GF-D8 (cell line): ENCODE results near the gene SKAP2.

Experiments
- DNase-seq: peaks from one replicate; lab custom pipeline; 2025; lab: John Stamatoyannopoulos, UW

The SKAP2 gene

GRCh38 chr7:26664735-26665416, 199.5 kb downstream of the SKAP2 start:
- DNase-seq: no peak

DNA sequence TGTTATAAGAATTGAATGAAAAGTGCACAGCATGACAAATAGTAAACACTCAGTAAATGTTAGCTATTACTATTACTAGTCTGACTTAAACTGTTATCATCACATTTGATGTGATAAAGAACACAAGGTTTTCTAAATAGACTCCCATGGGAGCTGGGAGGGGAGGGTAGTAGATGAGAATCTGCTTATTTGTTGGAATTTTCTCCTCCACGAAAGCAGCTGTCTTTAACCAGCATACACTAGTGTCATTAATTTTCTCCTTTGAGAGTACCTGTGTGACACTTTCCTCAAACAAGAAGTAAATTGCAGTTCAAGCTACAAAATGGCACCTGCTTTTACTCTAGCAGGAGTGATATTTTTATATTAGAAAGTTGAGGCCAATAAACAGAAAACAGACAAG, 200.1 kb downstream of the SKAP2 start:
- no peak for DNase-seq

GRCh38 chr7:26663874-26664273, 200.5 kb downstream of the SKAP2 start:
- DNase-seq: no peak

DNA sequence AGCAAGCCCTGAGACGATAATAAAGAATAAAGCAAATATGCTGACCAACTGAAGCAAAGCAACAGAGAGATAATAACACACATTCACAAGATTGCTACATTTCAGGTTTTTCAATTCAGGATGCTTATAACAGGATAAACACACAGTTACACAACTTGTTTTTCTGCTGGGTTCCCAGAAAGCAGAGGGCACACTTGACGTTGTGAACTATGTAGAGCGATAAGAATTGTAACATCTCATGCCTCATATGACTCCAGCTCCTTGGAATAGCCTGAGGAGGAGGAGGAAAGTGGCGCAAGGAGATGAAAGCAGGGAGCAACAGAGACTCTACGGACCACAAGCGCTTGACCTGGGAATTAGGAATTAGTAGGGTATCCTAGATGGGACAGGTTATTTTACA, 201.7 kb downstream of the SKAP2 start:
- DNase-seq: no peak

DNA sequence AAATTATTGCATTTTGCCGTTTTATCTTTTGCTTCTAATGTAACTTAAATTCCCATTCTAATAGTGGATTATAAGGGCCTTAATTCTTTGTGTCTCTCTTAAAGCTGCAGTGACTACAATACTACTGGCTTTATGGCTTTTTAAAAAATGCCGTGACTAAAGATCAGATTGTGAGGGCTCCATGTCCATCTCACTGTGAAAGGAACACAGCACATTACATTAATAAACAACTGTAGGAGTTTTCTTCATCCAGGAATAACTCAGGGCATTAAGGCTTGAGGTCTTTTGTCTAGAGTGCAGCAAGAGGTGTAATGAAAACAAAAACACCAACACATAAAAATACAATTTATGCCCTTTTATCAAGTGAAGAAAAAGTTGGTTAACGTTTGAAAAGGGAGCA, 205.3 kb downstream of the SKAP2 start:
- no peak for DNase-seq

DNA sequence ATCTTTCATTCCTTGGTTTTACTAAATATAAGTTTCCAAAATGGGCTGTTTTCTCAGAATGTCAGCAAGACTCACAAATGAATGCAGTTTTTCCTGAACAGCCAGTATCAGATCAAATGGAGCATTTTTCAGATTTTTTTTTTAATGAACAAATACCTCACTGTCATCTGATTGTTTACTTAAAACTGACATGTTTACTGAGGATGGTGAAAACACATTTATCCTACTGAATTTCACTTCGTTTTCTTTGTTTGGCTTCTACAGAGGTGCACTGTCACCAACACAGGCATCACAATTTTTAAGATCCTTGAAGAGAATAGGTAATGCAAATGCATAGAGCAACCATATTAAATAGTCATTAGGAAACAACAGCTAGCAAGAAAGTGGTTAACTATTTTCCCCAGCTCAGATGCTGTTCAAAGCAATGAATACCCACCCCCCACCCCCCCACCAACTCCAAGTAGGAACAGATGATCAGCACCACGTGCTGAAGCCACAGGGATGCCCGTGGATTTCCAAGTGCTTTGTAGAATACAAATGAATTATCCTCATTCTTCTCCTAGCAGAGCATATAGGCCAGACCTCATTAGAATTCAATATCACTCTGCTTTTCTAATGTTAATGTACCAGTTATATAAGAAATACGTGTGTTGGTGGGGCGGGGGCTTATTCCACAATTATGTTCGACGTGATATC, 205.9 kb downstream of the SKAP2 start:
- no peak for DNase-seq

GRCh38 chr7:26657686-26658388, 206.6 kb downstream of the SKAP2 start:
- no peak for DNase-seq

GRCh38 chr7:26657206-26657641, 207.2 kb downstream of the SKAP2 start:
- no peak for DNase-seq

GRCh38 chr7:26656735-26657134, 207.7 kb downstream of the SKAP2 start:
- no peak for DNase-seq

DNA sequence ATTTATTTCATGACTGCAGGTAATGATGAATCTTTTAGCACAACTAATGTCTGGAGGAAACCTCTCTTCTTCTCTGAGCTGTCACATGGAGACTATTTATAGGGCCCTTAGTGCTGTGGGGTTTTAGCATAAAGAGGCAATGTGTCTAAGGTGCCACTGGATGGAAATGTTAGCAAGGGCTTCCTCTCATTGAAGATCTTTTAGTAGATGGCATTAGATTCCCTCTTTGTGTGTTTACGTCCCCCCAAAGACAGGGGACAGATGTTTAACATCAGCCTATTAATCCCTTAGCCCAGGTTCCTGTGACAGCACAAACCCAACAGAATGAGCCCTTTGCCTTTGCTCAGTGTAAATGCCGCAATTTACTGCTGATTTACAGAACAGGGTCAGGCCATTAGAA, 208.6 kb downstream of the SKAP2 start:
- DNase-seq: no peak

GRCh38 chr7:26653430-26654399, 210.7 kb downstream of the SKAP2 start:
- DNase-seq: no peak

DNA sequence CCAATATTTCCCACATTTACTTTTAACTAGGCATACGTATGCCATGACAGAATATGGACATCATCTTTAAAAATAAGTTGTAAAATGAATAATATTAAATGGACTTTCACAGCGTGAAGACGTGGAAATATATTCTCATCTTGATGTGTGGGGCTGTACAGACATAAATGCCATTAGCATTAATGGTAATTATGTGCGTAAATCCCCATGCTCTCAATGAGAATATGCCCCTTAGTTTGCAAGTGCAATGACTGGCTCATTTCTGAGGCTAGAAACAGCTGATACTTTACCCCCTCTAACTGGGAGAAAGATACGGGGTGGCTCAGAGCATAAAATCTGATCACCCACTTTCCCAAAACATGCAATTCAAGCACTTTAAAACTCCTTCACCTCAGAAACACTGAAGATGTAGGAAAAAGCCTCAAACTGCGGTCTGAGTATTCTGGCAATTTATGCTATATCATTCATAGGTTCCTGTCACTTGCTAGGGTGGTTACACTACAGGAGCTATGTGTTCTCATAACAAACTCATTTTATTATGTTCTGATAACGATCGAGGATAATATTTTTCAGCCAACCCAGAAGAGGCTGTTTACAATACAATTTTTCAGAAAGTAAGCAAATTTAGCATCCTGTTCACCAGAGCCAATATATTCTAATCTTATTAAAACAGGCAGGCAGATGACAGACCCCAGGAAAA, 211.8 kb downstream of the SKAP2 start:
- DNase-seq: no peak

DNA sequence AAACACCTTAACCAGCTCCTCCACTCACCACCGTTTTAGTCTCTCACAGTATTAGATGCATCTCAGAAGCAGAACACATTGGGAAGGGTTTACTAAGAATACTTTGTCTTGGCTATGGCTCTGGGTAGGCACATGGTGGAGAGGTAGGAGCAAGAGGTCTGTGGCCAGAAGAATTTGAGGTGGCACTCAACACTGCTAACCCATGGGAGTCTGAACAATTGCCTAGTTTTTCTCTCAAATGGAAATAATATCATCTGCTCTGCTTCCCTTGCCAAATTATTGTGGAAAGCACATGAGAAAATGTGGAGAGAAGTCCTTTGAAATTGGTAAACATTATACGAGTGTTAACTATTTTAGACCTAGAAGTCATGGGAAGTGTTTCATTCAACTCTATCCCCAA, 214.3 kb downstream of the SKAP2 start:
- no peak for DNase-seq

- no peak for DNase-seq
These were observed 215.0 kb downstream of the SKAP2 start for GRCh38 chr7:26649388-26649787.

DNA sequence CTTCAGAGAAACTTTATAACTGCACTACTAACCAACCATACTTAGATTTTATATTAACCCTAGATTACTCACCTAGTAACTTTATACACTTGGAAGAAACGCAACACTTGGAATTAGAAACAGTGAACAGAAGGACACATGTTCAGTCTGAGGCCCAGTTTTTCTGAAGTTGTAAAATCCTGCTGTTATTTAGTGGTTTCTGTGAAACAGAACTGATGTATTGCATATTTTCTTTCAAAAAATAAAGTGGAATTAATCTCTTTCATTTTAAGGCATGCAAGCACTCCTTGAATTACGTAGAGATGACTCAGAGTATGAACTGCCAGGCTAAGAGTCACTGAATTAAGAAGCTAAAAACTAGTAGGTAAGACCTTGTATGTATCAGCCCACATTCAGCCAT, 215.8 kb downstream of the SKAP2 start:
- DNase-seq: no peak

DNA sequence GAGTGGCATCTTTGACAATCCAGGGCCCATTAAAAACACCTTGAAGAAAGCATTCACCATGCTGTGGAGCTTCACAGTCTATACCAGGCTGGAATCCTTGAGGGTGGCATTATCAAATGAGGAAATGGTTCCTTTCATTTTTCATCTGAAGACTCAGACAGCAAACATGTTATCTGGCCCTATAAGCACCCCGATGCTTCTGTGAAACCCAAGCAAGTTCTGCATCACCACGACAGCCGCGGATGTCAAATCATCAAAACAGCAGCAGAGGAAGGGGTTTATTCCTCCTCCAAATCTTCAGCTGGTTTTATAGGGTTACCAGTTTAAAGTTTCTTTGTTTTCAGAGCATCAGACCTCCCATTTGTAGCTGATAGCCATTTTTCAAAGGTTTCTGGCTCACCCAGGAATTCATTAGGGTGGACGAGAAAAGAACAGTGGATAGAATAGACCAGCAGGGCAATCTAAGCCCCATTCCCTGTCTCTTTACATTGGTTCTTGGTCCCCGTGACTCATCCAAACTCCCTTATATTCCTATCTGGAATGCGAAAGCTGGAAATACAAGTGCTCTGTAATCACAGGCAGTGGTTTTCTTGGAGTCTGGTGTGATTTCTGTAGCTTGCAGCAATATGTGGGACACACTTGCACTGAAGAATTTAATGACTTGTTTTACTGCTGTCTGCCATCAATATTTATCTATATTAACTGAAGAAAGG, 217.9 kb downstream of the SKAP2 start:
- no peak for DNase-seq

DNA sequence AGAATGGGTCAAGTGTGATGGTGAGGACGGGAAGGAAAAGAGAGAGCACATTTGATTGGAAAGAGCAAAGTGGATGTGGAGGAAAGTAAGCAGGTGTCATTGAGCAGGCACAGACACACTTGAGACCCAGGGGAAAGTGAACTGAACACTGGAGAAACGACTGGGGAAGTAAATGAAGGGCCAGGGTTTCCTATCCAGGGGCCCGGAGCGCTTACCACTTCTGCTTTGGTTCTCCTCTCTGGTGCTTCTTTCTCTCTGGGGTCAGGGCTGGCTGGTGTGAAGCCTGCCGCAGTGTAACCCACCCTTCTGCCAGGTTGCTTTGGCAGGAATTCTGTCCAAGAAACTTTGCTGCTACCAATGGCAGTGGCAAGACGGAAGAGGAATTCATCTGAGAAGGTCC, 219.3 kb downstream of the SKAP2 start:
- DNase-seq: no peak

- no peak for DNase-seq
These were observed 222.0 kb downstream of the SKAP2 start for GRCh38 chr7:26642416-26642815.

- DNase-seq: no peak
These were observed 224.7 kb downstream of the SKAP2 start for GRCh38 chr7:26639695-26640094.

- no peak for DNase-seq
These were observed 225.3 kb downstream of the SKAP2 start for GRCh38 chr7:26639111-26639510.

GRCh38 chr7:26638140-26638539, 226.2 kb downstream of the SKAP2 start:
- DNase-seq: no peak
